HG03575 (cell line): ENCODE results near the gene STIM2.
"Not testable (repeated sequence)": the region's sequence is repeated elsewhere in the genome, so short reads cannot be mapped to it uniquely, and the experiment has no call there.

ENCODE experiments used
- ATAC-seq: cut with Tn5 transposase; IDR thresholded peaks from one replicate; pipeline ENCODE4 v1.9.1; 2021; ENCODE audit not compliant: unreplicated experiment, insufficient number of reproducible peaks, low FRiP score; ENCODE audit errors: extremely low read depth

STIM2 gene

GRCh38 chr4:27008679-27009078, 148.0 kb downstream of the STIM2 start:
- no peak for ATAC-seq

- ATAC-seq: no peak
Observed at GRCh38 chr4:27009539-27009938, 148.9 kb downstream of the STIM2 start.

- peak; percentile 71 for ATAC-seq
Observed at GRCh38 chr4:27010334-27010940, 149.8 kb downstream of the STIM2 start.

- ATAC-seq: no peak
Observed at GRCh38 chr4:27011401-27011800, 150.8 kb downstream of the STIM2 start.

GRCh38 chr4:27013012-27013411, 152.4 kb downstream of the STIM2 start:
- ATAC-seq: no peak

GRCh38 chr4:27016551-27016950, 155.9 kb downstream of the STIM2 start:
- ATAC-seq: no peak

GRCh38 chr4:27017623-27018022, 157.0 kb downstream of the STIM2 start:
- no peak for ATAC-seq

GRCh38 chr4:27018076-27018475, 157.4 kb downstream of the STIM2 start:
- ATAC-seq: no peak

- ATAC-seq: no peak
Observed at GRCh38 chr4:27018910-27019309, 158.3 kb downstream of the STIM2 start.

- no peak for ATAC-seq
Observed at GRCh38 chr4:27019766-27020165, 159.1 kb downstream of the STIM2 start.

- no peak for ATAC-seq
Observed at GRCh38 chr4:27020203-27020602, 159.6 kb downstream of the STIM2 start.

- no peak for ATAC-seq
Observed at GRCh38 chr4:27020603-27021002, 160.0 kb downstream of the STIM2 start.

- no peak for ATAC-seq
Observed at GRCh38 chr4:27022963-27023362, 162.3 kb downstream of the STIM2 start.

- ATAC-seq: no peak
Observed at GRCh38 chr4:27023366-27023765, 162.7 kb downstream of the STIM2 start.

- ATAC-seq: no peak
Observed at GRCh38 chr4:27024805-27025204, 164.2 kb downstream of the STIM2 start.

GRCh38 chr4:27027428-27027827, 166.8 kb downstream of the STIM2 start:
- ATAC-seq: no peak

- not testable (repeated sequence) for ATAC-seq
Observed at GRCh38 chr4:27035127-27035526, 174.5 kb downstream of the STIM2 start.

- no peak for ATAC-seq
Observed at GRCh38 chr4:27040356-27040755, 179.7 kb downstream of the STIM2 start.

GRCh38 chr4:27042411-27042810, 181.8 kb downstream of the STIM2 start:
- no peak for ATAC-seq

GRCh38 chr4:27043200-27043599, 182.6 kb downstream of the STIM2 start:
- no peak for ATAC-seq

GRCh38 chr4:27046851-27047250, 186.2 kb downstream of the STIM2 start:
- no peak for ATAC-seq
